GM20431 (cell line): ENCODE measurements around the gene SEC61G.

Source experiments
- in situ Hi-C: fragments of 300-500 bp; cut with MseI, MboI; formaldehyde crosslinking; loops from one replicate; pipeline ENCODE4 v1.15.0; 2020; ENCODE audit warnings: low sequenced_read_pairs; ENCODE audit not compliant: unreplicated experiment

The SEC61G gene

DNA sequence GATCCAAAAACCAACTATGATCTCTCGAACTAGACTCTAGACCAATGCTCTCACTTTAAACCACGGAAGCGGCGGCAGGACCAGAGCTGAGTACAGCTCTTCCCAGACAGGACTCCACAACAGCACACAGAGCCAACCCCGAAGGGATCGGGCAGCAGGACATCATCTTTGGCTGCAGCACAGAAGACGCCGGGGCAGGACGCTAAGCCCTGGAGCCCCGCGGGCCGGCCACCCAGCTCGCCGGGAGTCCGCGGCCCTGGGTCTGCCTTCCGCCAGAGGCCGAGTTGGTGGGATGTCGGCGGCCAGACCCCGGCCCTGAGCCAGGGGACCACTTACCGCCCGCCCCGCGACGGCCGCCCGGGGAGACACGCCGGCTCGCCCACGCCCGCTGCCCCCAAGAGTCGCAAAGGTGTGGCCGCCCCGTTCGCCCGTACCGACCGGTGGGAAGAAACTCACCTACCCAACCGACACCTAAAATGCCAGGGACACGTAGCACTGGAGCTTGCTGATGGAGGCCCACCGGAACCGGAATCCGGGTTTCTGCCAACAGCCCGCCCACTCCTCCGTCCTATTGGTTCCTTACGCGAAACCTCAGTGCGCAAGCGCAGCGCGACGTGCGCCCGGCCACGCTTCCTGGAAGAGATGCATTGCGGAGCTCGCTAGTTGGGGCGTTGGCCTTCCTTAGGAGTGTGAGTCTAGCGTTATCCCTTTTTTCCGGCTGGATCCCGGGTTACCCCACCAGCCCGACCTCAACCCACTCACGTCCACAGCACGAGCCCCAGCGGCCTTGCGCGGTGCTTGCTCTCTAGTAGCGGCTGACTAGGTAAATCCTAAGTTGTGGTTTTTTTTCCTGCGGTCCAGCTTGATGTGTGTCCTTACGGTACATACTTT is at the start of gene SEC61G:
SEC61G (minus strand) TSS at position 510 of the 891 bp plus-strand sequence. CDS start 1,623 bp downstream, outside the sequence.
- in situ Hi-C loops: loop anchor here (25.0 kb wide), 1 partner anchor 653 kb away; no protein-coding TSS in a partner anchor

DNA sequence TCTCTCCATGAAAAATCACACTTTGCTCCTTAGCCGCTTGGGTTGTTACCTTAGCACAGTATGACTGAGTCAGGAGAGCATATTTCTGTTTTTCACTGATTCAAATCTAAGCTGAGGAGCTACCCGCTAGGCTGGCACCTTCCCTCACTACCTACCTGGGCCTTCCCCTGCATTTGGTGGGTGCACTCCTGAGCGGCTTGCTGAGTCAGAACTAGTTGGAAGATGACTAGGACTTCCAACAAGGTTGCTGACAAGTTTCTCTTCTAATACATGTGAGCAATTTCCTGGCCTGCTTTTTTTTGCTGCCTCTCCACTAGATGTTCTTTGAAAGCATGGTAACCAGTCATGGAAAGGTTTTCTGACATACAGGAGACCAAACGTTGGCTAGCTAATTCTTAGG is 43.8 kb upstream of the SEC61G start:
- in situ Hi-C loops: no loop called here

DNA sequence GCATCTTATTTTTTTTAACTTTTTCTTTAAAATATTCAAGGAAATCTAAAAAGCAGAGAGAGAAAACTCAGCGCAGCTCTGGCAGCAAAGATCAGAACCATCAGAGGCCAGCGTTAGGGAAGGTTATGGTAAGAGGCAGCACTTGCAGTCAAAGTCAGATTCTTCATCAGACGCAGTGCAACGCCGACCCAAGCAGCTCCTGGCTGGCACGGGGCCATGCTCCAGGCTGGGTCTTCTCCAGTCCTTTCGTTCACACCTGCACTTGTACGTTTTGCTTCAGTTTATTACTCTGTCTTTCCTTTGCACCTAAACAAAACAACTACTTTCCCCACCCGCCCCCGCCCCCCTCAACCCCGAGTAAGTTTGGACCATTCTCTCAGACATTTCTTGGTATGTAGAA is 43.1 kb upstream of the SEC61G start:
- in situ Hi-C loops: no loop called here

DNA sequence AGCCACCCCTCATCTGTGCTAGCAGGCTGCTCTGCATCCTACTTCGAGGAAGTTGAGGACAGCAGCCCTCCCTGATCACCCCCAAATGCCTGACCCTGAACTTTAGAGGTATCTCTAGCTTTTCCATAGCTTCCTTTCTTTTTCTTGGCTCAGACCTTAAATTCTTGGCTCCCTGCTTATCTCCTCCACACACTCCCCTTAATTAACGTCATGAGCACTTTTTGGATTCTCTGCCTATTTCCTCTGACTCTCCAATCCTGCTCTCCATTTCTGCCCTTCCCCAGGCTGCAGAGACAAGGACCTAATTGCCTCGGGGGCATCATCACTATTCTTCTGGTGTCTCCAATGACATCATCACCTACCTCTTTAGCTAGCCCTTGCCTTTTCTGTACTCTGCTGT is 40.8 kb upstream of the SEC61G start:
- in situ Hi-C loops: no loop called here

DNA sequence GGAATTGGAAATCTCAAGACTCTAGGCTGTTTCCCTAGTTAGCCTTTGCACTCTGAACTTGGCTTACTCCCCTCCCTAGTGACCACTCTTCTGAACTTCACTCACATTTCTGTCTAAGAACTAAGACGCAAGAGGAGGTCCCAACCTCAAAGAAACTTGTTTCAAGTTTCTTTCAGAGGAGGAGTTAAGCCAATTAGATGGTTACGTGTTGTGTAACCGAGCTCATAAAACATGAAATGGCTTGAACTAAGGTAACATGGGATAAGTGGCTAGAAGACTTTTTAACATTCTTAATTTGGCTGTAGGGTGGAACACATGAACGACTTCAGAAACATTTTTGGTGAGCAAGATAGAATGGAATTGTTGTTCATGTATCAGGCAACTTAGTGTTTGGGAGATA is 39.5 kb upstream of the SEC61G start:
- in situ Hi-C loops: no loop called here

DNA sequence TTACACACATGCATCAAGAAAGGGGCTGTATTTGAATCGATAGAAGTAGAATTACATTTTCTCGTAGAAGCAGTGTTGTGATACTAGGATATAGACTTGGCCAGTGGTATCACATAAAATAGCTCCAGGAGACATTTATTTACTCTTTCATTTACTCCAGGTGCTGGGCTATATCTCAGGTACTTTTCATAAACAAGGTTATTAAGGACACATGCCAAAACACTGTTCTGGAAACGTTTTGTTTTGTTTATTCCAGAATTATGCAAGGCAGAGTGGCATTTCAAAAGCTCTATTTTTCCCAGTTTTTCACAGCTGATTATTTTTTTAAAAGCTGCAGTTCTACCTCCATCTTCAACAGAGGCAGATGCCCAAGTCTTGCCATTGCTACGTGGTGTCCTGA is 37.8 kb upstream of the SEC61G start:
- in situ Hi-C loops: no loop called here

DNA sequence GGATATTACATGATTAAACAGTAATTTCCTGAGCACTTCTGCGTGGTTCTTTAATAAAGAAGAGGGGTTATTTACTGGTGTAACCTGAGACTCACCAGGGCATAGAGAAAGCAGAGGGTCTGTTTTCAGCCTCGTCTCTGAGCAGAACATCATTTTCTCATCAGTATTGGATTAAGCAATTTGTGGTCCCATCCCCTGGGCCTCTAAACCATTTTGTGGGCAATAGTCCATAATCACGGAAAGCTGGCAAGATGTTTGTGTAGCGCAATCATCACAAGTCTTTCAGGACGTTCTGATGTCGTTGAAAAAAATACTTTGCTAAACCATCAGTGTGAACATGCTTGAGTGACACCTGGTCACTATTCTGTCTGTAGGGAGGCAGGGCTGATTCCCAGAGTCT is 37.1 kb upstream of the SEC61G start:
- in situ Hi-C loops: no loop called here

DNA sequence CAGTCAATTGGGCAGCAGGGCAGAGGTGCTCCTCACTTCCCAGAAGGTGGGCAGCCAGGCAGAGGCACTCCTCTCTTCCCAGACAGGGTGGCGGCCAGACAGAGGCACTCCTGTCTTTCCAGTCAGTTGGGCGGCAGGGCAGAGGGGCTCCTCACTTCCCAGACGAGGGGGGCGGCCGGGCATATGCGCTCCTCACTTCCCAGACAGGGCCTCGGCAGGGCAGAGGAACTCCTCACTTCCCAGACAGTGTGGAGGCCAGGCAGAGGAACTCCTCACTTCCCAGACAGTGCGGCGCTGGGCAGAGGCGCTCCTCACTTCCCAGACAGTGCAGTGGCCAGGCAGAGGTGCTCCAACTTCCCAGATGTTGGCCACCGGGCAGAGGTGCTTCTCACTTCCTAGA is 33.4 kb upstream of the SEC61G start:
- in situ Hi-C loops: no loop called here

DNA sequence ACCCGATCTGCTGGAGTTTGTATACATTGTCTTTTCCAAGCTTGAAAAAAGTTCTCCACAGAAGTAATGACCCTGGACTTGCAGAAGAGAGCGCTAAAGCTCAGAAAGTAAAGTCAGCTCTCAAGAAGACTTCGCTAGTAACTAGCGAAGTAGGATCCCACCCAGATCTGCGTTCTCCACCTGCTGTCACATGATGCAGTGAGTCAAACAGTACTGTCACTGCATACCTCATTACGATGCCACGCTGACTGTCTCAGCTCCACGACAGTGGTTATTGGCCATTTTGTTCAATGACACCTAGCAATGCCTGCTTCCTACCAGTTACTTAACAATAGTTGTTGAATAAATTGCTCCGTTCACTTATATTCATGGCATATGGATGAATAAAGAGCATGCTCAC is 29.7 kb upstream of the SEC61G start:
- in situ Hi-C loops: no loop called here

DNA sequence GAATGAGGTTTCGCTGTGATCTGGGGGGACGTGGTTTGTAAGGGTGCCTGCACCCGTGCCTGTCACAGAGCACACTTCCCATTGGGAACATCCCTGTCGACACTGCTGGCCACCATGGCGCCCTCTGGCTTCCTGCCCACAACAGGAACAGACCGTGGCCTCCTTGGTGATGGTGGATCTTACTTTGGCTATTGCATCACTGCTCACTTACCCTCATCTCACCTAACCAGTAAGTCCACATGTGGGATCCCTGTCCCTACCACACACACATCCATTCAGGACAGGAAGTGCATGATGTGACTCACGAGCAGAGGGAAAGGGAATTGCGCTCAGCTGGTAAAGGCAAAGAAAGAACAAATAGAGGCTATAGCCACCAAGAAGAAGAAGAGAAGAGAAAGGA is 26.2 kb upstream of the SEC61G start:
- in situ Hi-C loops: no loop called here

DNA sequence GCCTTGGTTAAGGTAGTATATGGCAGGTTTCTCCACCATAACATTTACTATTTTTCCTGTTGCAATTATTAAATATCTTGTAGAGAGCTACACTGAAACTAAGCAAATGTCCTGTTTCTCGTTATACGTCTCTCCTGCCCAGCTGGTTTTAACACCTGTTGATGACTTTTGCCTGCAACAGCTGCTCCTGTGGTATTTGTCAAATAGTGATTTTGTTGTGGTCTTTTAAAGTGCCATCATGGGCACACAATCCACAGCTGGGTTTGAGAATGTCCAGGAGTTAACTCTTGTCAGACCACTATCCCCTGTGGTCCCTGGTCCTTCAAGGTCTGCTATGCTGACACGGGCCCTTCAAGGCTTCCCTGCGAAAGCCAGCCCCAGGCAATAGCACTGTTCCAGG is 24.9 kb upstream of the SEC61G start:
- in situ Hi-C loops: loop anchor here (5.0 kb wide), 1 partner anchor 468 kb away; no protein-coding TSS in a partner anchor

DNA sequence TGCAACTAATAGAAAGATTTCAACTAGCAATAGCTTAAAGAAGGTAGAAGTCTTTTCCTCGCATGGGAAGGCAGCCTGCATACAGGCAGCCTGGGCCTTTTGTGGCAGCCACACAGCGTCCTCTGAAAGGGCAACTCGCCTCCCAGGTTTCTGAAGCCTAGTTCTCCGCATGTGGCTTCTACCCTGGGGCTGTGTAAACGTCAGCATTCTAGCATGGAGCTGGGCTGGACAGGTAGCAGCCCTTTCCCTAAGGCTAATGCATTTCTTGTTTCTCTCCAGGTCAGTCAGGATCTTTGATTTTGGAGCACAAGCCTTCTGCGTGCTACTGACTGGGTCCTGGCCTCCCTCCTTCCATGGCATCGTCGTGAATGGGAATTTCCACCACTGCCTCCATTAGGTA is 23.8 kb upstream of the SEC61G start:
- in situ Hi-C loops: loop anchor here (5.0 kb wide), 1 partner anchor 469 kb away; no protein-coding TSS in a partner anchor

DNA sequence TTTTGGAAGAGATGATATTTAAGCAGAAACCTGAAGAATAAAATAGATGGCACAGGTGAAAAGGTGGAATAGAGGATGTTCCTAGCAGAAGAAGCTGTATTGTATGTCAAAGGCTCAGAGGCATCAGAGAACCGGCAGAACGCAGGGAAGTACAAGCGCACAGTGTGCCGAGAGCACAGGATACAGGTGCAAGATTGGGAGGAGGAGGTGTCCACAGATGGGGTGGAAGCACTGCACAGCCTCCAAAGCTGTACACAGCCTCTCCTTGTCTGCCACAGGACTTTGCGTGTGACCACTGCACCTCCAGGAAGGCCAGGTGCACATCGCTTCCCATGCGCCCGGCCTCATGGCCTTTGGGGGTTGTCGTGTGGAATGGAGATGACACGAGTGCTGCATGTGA is 23.3 kb upstream of the SEC61G start:
- in situ Hi-C loops: loop anchor here (5.0 kb wide), 1 partner anchor 470 kb away; no protein-coding TSS in a partner anchor

DNA sequence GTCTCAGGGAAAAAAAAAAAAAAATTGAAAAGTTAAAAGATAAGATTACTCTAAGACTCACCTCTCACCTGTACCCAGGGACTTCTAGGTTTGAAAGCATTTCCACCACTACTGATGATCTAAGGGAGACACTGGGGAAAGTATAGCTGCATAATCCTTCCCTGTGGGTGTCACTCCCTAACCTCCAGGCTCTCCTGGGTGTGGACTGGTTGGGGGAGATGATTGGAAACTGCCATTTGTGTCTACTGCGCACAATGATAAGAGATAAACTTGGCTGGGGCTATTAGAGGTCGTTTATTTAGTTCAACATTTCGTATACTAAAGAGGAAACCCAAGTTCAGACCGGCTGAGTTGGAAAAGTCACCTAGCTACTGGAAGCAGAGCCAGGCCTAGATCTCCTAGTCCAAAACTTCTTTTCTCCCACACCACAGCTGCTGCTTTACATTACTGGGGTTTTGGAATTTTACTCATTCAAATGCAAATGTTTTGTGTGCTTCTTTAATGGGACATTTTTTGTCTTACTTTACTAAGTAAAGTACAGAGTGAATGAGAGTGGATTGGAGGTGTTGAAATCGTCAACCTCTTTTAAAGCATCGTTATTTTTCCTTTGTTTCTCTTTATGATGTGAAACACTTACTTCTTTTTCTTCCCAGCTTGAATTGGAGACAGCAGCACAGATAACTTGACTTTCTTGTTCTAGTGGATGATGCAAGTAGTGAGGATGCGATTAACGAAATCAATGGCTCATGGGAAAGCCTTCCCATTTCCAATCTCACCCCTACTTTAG is 22.3 kb upstream of the SEC61G start:
- in situ Hi-C loops: loop anchor here (5.0 kb wide), 1 partner anchor 471 kb away; no protein-coding TSS in a partner anchor

DNA sequence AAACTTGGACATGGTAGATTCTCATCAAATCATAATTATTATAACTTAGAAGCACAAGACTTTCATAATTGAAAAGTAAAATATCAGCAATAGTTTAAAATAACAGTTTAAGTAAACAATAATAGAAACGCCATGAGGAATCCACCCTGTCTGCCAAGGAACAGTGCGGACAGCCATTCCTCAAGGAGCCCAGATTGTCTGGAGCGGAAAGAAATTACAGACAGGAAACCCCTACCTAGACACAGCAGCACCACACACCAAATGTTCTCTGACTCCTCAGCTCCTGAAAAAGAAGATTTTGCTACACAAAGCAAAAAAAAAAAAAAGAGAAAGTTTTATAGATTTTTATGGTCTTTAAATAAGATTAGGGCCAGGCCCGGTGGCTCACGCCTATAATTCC is 21.5 kb upstream of the SEC61G start:
- in situ Hi-C loops: loop anchor here (5.0 kb wide), 1 partner anchor 472 kb away; no protein-coding TSS in a partner anchor

DNA sequence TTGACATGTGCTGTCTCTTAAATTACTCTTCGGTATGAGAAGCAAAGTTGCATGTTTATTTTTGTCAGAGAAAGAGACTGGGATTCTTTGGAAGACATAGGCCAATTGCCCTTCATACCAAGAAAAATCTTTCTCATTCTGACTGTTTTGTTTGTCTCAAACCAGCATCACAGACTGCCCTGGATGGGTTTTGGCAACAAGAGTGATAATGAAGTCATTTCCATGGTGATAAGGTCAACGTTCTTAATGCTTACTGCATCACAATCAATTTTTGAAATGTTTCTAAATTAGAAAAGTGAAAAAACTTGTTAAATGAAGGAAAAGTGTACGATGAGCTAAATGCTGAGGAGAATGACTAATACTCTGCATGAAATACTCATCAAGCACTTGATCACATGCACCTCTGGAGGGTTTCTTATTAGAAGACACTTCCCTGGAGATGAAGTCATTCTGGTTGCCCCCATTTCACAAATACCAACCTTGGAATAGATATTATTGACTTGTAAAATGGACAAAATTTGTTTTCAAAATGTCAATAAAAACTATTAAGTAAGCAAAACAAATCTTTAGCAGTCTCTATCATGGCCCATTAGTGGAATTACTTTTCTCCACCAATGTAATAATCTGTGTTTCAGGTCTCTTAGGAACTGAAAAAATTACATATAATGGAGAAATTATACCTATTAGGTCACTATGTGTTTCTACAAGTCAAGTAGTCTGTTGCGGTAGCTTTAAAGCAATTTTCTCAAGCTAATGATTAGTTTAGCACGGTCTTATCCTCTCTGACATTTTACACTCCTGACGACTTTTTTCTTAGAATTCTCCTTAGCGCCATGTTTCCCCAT is 19.9 kb upstream of the SEC61G start:
- in situ Hi-C loops: no loop called here

DNA sequence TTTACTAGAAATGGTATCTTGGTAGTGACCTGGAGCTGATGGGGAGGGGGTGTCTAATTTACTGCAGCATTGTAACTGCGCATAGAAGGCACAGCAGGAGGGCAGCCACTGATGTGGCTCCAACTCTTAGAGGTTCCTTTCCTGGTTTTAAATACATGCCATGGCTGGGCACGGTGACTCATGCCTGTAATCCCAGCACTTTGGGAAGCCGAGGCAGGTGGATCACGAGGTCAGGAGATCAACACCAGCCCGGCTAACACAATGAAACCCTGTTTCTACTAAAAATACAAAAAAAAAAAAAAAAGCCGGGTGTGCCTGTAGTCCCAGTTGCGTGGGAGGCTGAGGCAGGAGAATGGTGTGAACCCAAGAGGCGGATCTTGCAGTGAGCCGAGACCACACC is 19.2 kb upstream of the SEC61G start:
- in situ Hi-C loops: no loop called here

DNA sequence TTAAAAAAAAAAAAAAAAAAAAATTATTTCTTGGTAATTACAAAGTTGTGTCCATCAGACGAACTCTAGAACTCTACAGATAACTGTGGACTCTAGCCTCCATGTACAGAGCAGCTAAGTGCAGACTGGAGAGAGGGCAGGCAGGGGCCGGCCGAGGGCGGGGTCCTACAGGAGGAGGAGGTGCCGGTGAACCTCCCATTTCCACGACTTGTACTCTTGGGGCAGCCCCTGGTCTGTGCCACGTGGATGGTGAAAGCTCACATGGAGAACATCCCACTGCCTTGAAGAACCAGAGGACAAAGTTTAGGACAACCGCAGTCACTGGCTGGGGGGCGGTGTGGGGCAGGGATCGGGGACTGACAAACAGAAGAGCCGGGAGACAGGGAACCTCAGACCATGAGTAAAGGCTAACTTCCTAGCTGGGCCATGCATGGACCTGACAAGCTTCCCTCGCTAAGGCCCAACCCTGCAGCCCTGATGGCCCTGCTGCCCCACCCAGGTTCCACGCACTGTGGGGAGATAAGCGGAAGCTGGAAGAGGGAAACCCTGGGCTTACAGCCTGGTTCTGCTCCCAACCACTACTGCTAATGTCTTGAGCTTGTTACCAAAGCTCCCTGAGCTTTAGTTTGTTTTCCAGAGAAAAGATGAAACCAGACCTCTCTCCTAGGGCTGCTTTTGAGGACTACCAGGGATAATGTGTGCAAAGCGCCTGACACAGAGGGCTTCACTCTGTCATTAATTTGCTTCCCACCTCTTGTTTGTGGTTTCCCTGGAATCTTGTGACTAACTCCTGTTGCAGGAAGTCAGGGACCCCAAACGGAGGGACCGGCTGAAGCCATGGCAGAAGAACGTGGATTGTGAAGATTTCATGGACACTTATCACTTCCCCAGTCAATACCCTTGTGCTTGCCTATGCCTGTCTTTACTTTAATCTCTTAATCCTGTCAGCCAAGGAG is 16.1 kb upstream of the SEC61G start:
- in situ Hi-C loops: loop anchor here (25.0 kb wide), 1 partner anchor 637 kb away; no protein-coding TSS in a partner anchor
